ENCODE measurements around the gene SAMD10.
"Not testable (repeated sequence)": the region's sequence is repeated elsewhere in the genome, so short reads cannot be mapped to it uniquely, and the experiment has no call there.

SAMD10 gene

GRCh38 chr20:64003960-64004725, 24.7 kb upstream of the SAMD10 start:
- DNase-seq (ENCODE audit: low read depth in 1 of 2, low spot score in 1 of 2): no peak

GRCh38 chr20:64001607-64002011, 22.2 kb upstream of the SAMD10 start:
- DNase-seq (ENCODE audit: low read depth in 1 of 2, low spot score in 1 of 2): no peak

GRCh38 chr20:64000906-64001305, 21.5 kb upstream of the SAMD10 start:
- DNase-seq (ENCODE audit: low read depth in 1 of 2, low spot score in 1 of 2): no peak

GRCh38 chr20:63982937-63983336, 3.5 kb upstream of the SAMD10 start:
- DNase-seq (ENCODE audit: low read depth in 1 of 2, low spot score in 1 of 2): no peak

- DNase-seq (ENCODE audit: low read depth in 1 of 2, low spot score in 1 of 2): peak; percentile 86 to 93
These were observed 1.6 kb upstream of the SAMD10 start, which contains the start of gene PRPF6 for GRCh38 chr20:63980806-63981728. PRPF6 (plus strand) TSS chr20:63981132; CDS start chr20:63981246, 114 bp downstream.

- no peak for DNase-seq (ENCODE audit: low read depth in 1 of 2, low spot score in 1 of 2)
These were observed 919 bp upstream of the SAMD10 start for GRCh38 chr20:63980317-63980805.

- DNase-seq (ENCODE audit: low read depth in 1 of 2, low spot score in 1 of 2): no peak
These were observed 249 bp downstream of the SAMD10 start for GRCh38 chr20:63979229-63979556.

- DNase-seq (ENCODE audit: low read depth in 1 of 2, low spot score in 1 of 2): no peak
These were observed 868 bp downstream of the SAMD10 start for GRCh38 chr20:63978319-63979228.

GRCh38 chr20:63977739-63978276, 1.6 kb downstream of the SAMD10 start:
- DNase-seq (ENCODE audit: low read depth in 1 of 2, low spot score in 1 of 2): peak; percentile 31 to 55

GRCh38 chr20:63976980-63977738, 2.3 kb downstream of the SAMD10 start:
- DNase-seq (ENCODE audit: low read depth in 1 of 2, low spot score in 1 of 2): no peak

GRCh38 chr20:63976511-63976910, 2.9 kb downstream of the SAMD10 start:
- DNase-seq (ENCODE audit: low read depth in 1 of 2, low spot score in 1 of 2): not testable (repeated sequence)

- no peak for DNase-seq (ENCODE audit: low read depth in 1 of 2, low spot score in 1 of 2)
These were observed 4.8 kb downstream of the SAMD10 start for GRCh38 chr20:63974402-63975200.

- peak; percentile 61 to 68 for DNase-seq (ENCODE audit: low read depth in 1 of 2, low spot score in 1 of 2)
These were observed 5.6 kb downstream of the SAMD10 start for GRCh38 chr20:63973636-63974401.

GRCh38 chr20:63973160-63973479, 6.3 kb downstream of the SAMD10 start:
- no peak for DNase-seq (ENCODE audit: low read depth in 1 of 2, low spot score in 1 of 2)

GRCh38 chr20:63972312-63973159, 6.9 kb downstream of the SAMD10 start:
- no peak for DNase-seq (ENCODE audit: low read depth in 1 of 2, low spot score in 1 of 2)

GRCh38 chr20:63971960-63972311, 7.5 kb downstream of the SAMD10 start:
- DNase-seq (ENCODE audit: low read depth in 1 of 2, low spot score in 1 of 2): not testable (repeated sequence)

GRCh38 chr20:63970714-63971431, 8.6 kb downstream of the SAMD10 start:
- DNase-seq (ENCODE audit: low read depth in 1 of 2, low spot score in 1 of 2): no peak

All from activated CD4-positive, alpha-beta T cell treated with anti-CD3 and anti-CD28 coated beads, Interleukin-2, amount 50 U/mL, for 24 hours (primary cell).